ENCODE measurements around the gene TSTD1.

TSTD1 gene

DNA sequence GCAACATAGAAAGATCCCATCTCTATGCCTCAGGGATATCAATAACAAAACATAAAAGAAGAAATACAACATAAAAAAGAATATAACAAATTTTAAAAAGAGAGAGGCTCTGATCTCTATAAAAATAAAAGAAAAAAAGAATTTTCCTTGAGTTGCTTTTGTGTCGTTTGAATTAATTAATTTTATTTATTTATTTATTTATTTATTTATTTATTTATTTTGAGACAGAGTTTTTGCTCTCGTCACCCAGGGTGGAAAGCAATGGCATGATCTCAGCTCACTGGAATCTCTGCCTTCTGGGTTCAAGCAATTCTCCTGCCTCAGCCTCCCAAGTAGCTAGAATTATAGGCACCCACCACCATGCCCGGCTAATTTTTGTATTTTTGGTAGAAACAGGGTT, 26.3 kb downstream of the TSTD1 start:
- H3K27ac ChIP-seq, result no peak overlapping the region
- TF ChIP-seq ZFX (IDR thresholded peaks at IDR 0.05; ENCODE audit: borderline replicate concordance), result no peak
- TF ChIP-seq, protein P1, sequence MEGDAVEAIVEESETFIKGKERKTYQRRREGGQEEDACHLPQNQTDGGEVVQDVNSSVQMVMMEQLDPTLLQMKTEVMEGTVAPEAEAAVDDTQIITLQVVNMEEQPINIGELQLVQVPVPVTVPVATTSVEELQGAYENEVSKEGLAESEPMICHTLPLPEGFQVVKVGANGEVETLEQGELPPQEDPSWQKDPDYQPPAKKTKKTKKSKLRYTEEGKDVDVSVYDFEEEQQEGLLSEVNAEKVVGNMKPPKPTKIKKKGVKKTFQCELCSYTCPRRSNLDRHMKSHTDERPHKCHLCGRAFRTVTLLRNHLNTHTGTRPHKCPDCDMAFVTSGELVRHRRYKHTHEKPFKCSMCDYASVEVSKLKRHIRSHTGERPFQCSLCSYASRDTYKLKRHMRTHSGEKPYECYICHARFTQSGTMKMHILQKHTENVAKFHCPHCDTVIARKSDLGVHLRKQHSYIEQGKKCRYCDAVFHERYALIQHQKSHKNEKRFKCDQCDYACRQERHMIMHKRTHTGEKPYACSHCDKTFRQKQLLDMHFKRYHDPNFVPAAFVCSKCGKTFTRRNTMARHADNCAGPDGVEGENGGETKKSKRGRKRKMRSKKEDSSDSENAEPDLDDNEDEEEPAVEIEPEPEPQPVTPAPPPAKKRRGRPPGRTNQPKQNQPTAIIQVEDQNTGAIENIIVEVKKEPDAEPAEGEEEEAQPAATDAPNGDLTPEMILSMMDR (IDR thresholded peaks at IDR 0.05), result no peak

DNA sequence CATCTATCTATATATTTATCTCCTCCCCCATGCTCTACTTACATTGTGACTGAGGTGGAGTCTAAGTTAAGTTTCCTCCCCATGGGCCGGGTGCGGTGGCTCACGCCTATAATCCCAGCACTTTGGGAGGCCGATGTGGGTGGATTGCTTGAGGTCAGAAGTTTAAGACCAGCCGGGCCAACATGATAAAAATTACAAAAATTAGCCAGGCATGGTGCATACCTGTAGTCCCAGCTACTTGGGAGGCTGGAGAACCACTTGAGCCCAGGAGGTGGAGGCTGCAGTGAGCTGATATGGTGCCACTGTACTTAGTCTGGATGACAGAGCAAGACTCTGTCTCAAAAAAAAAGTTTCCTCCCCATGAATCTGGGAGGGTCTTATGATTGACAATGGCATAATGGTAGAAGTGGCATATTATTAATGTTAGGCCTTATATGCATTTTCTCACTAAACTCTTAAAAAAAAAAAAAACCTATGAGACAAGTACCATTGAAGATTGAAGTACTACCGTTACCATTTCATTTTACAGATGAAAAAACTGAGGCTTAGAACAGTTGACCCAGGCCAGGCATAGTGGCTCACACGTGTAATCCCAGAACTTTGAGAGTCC, 29.1 kb downstream of the TSTD1 start:
- TF ChIP-seq, protein P1 (IDR thresholded peaks at IDR 0.05), result no peak
- no peak for TF ChIP-seq ZFX (IDR thresholded peaks at IDR 0.05; ENCODE audit: borderline replicate concordance)
- no peak overlapping the region for H3K27ac ChIP-seq

DNA sequence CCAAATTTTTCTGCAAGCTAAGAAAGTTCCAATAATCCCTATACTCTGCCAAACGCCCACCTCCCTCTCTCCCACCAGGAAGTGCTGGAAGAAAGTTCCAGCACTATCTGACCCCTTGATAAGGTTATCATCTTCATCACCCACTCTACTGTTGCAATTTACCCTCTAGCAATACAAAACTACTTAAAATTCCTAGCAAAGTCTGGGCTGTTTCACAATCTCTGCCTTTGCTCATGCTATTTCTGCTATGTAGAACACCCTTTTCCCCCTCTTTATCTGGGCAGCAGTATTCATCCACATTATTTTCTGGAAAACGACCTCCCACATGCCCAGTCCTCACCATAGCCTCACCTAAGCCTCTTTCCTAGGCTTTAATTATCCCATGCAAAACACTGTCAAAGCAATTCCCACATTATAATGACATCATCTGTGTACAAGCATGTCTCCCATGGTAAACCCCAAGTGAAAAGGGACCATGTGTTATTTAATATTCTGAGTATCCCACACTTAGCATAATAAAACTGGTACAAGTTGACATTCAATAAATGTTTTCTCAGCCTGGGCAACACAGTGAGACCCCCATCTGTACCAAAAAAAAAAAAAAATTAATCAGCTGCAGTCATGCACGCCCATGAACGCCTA, 29.8 kb downstream of the TSTD1 start:
- TF ChIP-seq, protein P1 (IDR thresholded peaks at IDR 0.05), result no peak
- no peak for TF ChIP-seq ZFX (IDR thresholded peaks at IDR 0.05; ENCODE audit: borderline replicate concordance)
- H3K27ac ChIP-seq, result no peak overlapping the region

DNA sequence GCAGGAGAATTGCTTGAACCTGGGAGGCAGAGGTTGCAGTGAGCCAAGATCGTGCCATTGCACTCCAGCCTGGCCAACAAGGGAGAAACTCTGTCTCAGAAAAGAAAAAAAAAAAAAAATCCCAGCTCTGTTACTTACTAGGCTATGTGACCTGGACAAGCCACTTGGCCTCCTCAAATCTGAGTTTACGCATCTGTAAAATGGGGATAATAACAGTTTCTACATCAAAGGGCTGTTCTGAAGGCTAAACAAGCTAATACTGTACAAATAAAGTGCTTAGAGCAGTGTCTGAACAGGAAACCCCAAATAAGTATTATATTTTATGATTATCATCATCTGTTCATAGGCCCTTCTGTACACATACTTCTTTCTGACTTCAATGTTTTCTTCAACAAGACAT, 31.4 kb downstream of the TSTD1 start:
- H3K27ac ChIP-seq, result no peak overlapping the region
- no peak for TF ChIP-seq ZFX (IDR thresholded peaks at IDR 0.05; ENCODE audit: borderline replicate concordance)
- TF ChIP-seq, protein P1 (IDR thresholded peaks at IDR 0.05), result no peak

DNA sequence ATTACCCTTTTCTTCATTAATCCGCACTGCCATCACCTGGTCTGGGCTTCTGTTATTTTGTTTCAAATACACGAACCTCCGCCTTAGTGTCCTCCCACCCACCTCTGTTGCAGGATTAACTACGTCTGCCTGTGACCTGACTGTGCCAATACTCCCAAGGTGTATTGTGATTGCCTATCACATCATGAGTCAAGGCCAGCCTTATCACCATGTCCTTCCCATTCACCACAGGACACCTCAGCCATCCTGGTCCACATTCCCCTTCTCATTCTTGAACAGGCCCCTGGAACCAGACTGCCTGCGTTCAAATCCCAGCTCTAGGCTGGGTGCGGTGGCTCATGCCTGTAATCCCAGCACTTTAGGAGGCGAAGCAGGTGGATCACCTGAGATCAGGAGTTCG, 32.2 kb downstream of the TSTD1 start:
- TF ChIP-seq ZFX (IDR thresholded peaks at IDR 0.05; ENCODE audit: borderline replicate concordance), result no peak
- TF ChIP-seq, protein P1 (IDR thresholded peaks at IDR 0.05), result no peak
- no peak overlapping the region for H3K27ac ChIP-seq

DNA sequence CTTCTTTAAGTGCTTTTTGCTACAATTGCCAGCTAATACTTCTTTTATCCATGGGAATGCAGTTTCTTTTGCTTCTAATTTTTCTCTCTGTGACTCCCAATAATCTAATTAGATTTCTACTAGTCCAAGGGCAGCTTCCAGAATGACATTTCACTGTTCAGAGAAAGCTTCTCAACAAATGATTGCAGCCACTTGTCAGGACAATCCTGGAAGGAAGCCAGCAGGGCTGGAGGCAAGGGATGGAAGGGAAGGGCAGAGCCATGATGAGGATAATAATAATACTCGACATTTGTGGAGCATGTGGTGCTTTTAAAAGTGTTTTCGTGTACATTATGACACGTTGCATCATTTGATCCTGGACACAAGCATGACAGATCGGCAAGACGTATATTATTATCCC, 37.2 kb downstream of the TSTD1 start:
- H3K27ac ChIP-seq, result no peak overlapping the region; the same call in 1 of the 2 replicates
- TF ChIP-seq, protein P1 (IDR thresholded peaks at IDR 0.05), result no peak
- no peak for TF ChIP-seq ZFX (IDR thresholded peaks at IDR 0.05; ENCODE audit: borderline replicate concordance)

DNA sequence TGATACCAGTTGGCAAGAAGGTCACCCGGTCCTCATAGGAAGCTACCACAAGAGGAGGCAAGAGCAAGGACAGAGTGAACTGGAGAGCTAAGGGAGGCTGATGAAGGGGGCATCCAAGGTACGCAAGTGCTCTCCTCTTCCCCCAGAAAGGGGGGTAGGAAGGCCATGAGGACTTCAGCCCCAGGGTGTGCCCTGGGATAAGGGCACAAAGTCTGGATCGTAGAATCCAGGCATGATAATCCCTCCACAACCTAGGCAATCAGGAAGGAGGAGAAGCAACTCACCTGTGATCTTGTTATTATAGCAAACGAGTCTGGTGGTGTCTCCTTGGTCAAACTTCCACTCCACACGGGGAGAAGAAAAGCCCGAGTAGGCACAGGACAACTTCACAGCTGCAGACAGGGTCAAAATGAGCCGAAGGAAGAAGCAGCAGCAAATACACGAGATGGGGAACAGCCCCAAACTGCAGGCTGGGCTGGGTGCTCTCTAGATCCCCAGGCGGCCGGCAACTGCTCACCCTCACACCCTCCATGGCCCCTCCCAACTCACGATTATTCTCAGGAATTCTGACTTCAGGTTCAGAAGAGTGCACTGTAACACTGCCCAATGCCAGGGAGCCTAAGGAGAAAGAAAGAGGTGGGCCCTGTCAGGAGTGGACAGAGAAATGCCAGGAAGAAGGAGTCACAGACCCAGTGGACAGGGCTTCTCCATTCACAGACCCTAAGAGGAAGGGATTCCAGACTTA, 37.9 kb downstream of the TSTD1 start:
- no peak for TF ChIP-seq ZFX (IDR thresholded peaks at IDR 0.05; ENCODE audit: borderline replicate concordance)
- TF ChIP-seq, protein P1 (IDR thresholded peaks at IDR 0.05), result no peak

More for the DNA sequence above, 37.9 kb downstream of the TSTD1 start:
- H3K27ac ChIP-seq, result no peak overlapping the region
